Measurements from ENCODE around the gene STX10.

- TF ChIP-seq, protein P1, sequence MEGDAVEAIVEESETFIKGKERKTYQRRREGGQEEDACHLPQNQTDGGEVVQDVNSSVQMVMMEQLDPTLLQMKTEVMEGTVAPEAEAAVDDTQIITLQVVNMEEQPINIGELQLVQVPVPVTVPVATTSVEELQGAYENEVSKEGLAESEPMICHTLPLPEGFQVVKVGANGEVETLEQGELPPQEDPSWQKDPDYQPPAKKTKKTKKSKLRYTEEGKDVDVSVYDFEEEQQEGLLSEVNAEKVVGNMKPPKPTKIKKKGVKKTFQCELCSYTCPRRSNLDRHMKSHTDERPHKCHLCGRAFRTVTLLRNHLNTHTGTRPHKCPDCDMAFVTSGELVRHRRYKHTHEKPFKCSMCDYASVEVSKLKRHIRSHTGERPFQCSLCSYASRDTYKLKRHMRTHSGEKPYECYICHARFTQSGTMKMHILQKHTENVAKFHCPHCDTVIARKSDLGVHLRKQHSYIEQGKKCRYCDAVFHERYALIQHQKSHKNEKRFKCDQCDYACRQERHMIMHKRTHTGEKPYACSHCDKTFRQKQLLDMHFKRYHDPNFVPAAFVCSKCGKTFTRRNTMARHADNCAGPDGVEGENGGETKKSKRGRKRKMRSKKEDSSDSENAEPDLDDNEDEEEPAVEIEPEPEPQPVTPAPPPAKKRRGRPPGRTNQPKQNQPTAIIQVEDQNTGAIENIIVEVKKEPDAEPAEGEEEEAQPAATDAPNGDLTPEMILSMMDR (IDR thresholded peaks at IDR 0.05): peak in 1 of 4 donors; percentile 0
- TF ChIP-seq POLR2A (IDR thresholded peaks at IDR 0.05): no peak
Observed at GRCh38 chr19:13094106-13094504, 56.1 kb downstream of the STX10 start.
